Measurements from ENCODE around the gene TMEM18. TPM values are rescaled to one million over a fixed set of nuclear protein-coding genes. Genes with fewer than 3 reads are reported as not detected.

TMEM18 gene
- total RNA-seq, 1 experiment from 2014 or later, result 30.7 TPM

DNA sequence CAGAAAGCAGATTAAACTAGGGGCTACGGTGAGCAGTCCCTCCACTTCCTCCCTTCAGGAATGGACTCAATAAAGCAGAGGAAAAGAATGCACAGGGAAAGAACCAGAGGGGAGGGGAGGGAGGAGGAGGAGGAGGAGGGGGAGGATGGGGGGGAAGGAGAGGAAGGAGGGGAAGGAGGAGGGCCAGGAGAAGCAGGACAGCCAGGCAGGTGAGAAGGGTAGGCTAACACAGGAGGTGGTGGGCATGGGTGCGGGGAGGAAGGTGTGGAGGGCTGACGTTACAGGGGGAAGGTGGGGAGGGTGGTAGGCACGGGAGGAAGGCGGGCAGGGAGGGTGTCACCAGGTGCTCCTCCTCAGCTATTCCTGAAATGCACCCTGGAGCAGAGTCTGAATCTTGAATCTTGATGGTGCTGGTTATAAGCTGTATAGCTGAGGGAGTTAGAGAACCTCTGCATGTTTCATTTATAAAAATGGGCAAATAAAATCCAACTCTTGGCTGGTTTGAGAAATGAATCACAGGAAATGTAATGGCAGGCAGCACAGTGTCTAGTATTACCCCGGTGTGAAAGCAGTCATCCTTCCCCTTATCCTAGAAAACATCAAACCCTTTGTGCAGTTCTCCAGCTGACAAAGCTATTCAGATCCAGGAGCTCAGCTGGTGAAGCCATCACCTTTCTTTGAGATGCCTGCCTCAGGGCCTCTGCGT is 3.4 kb downstream of the TMEM18 start:
- no peak for DNase-seq
- no peaks in the 10 kb centered on the region for H4K20me1 ChIP-seq (ENCODE audit: control insufficient read depth, insufficient read depth, insufficient read length)

More for the DNA sequence above, 3.4 kb downstream of the TMEM18 start:
- H2AFZ ChIP-seq (ENCODE audit: low read length), result no peak overlapping the region
- H3K27me3 ChIP-seq (ENCODE audit: insufficient read depth, low read length), result no peaks in the 10 kb centered on the region
- H3K9me3 ChIP-seq (ENCODE audit: control insufficient read depth, low read depth, low read length), result no peaks in the 10 kb centered on the region
- Mint-ChIP-seq H3K27ac (no peak overlapping the region), H3K36me3 (ENCODE audit: insufficient read depth in 1 of 3, low read depth in 3 of 3) (peaks cover 19 to 42% (median 39%) of the 10 kb centered on the region in 3 experiments; a peak in 6 of 7 replicates), H3K27me3 (ENCODE audit: low read depth) (no peaks in the 10 kb centered on the region; the same call in 1 of the 2 replicates), H3K4me3 (no peak overlapping the region), H3K9me3 (no peaks in the 10 kb centered on the region; a peak in 1 of 5 replicates), H3K4me1 (peaks cover 30 to 34% of the 10 kb centered on the region in 2 experiments)
- no peak overlapping the region for H4K5ac ChIP-seq (ENCODE audit: insufficient read length, low read depth, low read length)
- TF ChIP-seq, protein P1, sequence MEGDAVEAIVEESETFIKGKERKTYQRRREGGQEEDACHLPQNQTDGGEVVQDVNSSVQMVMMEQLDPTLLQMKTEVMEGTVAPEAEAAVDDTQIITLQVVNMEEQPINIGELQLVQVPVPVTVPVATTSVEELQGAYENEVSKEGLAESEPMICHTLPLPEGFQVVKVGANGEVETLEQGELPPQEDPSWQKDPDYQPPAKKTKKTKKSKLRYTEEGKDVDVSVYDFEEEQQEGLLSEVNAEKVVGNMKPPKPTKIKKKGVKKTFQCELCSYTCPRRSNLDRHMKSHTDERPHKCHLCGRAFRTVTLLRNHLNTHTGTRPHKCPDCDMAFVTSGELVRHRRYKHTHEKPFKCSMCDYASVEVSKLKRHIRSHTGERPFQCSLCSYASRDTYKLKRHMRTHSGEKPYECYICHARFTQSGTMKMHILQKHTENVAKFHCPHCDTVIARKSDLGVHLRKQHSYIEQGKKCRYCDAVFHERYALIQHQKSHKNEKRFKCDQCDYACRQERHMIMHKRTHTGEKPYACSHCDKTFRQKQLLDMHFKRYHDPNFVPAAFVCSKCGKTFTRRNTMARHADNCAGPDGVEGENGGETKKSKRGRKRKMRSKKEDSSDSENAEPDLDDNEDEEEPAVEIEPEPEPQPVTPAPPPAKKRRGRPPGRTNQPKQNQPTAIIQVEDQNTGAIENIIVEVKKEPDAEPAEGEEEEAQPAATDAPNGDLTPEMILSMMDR (conservative IDR thresholded peaks at IDR 0.05), result no peak
- no peak overlapping the region for H4K91ac ChIP-seq (ENCODE audit: insufficient read length, low read depth, low read length)
- H3K56ac ChIP-seq (ENCODE audit: insufficient read length, low read depth, low read length), result no peak overlapping the region
- H3K79me2 ChIP-seq (ENCODE audit: insufficient read depth, low read length), result peaks cover 4% of the 10 kb centered on the region; the same call in 1 of the 2 replicates
- no peak overlapping the region for H3K18ac ChIP-seq (ENCODE audit: insufficient read length, low read depth, low read length)
- H3K23me2 ChIP-seq (ENCODE audit: insufficient read length, low read depth, low read length, poor library complexity, severe bottlenecking), result peaks cover 8% of the 10 kb centered on the region
- H3K4me1 ChIP-seq (ENCODE audit: insufficient read depth, low read length), result no peaks in the 10 kb centered on the region
- no peak overlapping the region for H2BK5ac ChIP-seq (ENCODE audit: insufficient read length, low read length)
- no peak overlapping the region for H3K23ac ChIP-seq (ENCODE audit: insufficient read length, low read depth, low read length)
- H2BK12ac ChIP-seq (ENCODE audit: insufficient read length, low read depth, low read length), result no peak overlapping the region
- no peak overlapping the region for H3K4me2 ChIP-seq (ENCODE audit: insufficient read depth, insufficient read length, low read length)
- H2BK15ac ChIP-seq (ENCODE audit: low read depth, low read length), result no peak overlapping the region
- H2BK20ac ChIP-seq (ENCODE audit: low read depth, low read length, poor library complexity, severe bottlenecking), result no peak overlapping the region
- H2AK5ac ChIP-seq (ENCODE audit: insufficient read length, low read length), result no peak overlapping the region
- H3K27ac ChIP-seq (ENCODE audit: insufficient read length, low read depth, low read length), result no peak overlapping the region
- H3K14ac ChIP-seq (ENCODE audit: insufficient read depth, low read length), result no peak overlapping the region
- H3K9ac ChIP-seq (ENCODE audit: extremely low read depth, insufficient read length, low read length), result no peak overlapping the region
- no peak overlapping the region for H2BK120ac ChIP-seq (ENCODE audit: low read depth, low read length, poor library complexity, severe bottlenecking)
- H3K79me1 ChIP-seq (ENCODE audit: insufficient read depth, low read depth, low read length, poor library complexity, severe bottlenecking), result peaks cover 3% of the 10 kb centered on the region
- no peak overlapping the region for H3K4ac ChIP-seq (ENCODE audit: low read depth, low read length)
- H4K8ac ChIP-seq (replicated peaks; ENCODE audit: insufficient read length, low read depth, low read length), result no peak overlapping the region
- whole genome bisulfite sequencing (ENCODE audit: extremely low coverage, insufficient read length, low lambda C conversion rate), result no CpG with 5 or more reads among the region's 7 CpGs
- no peak overlapping the region for H3T11ph ChIP-seq (ENCODE audit: low read length)
